Measurements from ENCODE around the gene KCNIP4. TPM values are rescaled to one million over a fixed set of nuclear protein-coding genes. Genes with fewer than 3 reads are reported as not detected.

Gene KCNIP4
- total and polyA plus RNA-seq, 2 of the 8 experiments (the other 6 are each of a cell fraction or from before 2014, with no cell fraction given): 0.06 TPM; not detected in 1

- no peak for TF ChIP-seq CHD7 (IDR thresholded peaks at IDR 0.05; ENCODE audit: insufficient replicate concordance, low read length)
- no peak for TF ChIP-seq POLR2AphosphoS5 (IDR thresholded peaks at IDR 0.05; ENCODE audit: low read depth, low read length)
- no peak for TF ChIP-seq ZNF274 (IDR thresholded peaks at IDR 0.05; ENCODE audit: borderline replicate concordance, extremely low read depth, low read length)
- TF ChIP-seq, protein P1, sequence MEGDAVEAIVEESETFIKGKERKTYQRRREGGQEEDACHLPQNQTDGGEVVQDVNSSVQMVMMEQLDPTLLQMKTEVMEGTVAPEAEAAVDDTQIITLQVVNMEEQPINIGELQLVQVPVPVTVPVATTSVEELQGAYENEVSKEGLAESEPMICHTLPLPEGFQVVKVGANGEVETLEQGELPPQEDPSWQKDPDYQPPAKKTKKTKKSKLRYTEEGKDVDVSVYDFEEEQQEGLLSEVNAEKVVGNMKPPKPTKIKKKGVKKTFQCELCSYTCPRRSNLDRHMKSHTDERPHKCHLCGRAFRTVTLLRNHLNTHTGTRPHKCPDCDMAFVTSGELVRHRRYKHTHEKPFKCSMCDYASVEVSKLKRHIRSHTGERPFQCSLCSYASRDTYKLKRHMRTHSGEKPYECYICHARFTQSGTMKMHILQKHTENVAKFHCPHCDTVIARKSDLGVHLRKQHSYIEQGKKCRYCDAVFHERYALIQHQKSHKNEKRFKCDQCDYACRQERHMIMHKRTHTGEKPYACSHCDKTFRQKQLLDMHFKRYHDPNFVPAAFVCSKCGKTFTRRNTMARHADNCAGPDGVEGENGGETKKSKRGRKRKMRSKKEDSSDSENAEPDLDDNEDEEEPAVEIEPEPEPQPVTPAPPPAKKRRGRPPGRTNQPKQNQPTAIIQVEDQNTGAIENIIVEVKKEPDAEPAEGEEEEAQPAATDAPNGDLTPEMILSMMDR (IDR thresholded peaks at IDR 0.05; ENCODE audit: control extremely low read depth in 1 of 3, insufficient read depth in 1 of 3, low read depth in 1 of 3, low read length in 3 of 3): no peak
- no peak for TF ChIP-seq EZH2 (IDR thresholded peaks at IDR 0.05; ENCODE audit: low read depth, low read length, severe bottlenecking)
Measured at GRCh38 chr4:21864686-21865085, 83.9 kb downstream of the KCNIP4 start (continued).

All from H1 (cell line).